RWPE2 (cell line): ENCODE measurements around the gene P2RX6.

Experiments used
- ATAC-seq: fragments of 200-7000 bp; cut with Tn5 transposase; 3 replicates; pipeline ENCODE4 v1.9.1; 2021; ENCODE audit warnings: low read depth
- DNase-seq: peaks from one replicate; pipeline ENCODE4 v3.0.0-alpha.2; 2020; ENCODE audit warnings: low spot score
- H3K27ac ChIP-seq: fragments of 450-650 bp; 2 replicates; pipeline ENCODE4 v1.5.1; 2017; ENCODE audit warnings: mild to moderate bottlenecking; ENCODE audit not compliant: poor library complexity, severe bottlenecking
- H3K27me3 ChIP-seq: fragments of 250-450 bp; sonication (Bioruptor Pico); 2 replicates; pipeline ENCODE4 v1.5.1; 2021; ENCODE audit warnings: mild to moderate bottlenecking, moderate library complexity; ENCODE audit not compliant: insufficient read depth, poor library complexity, severe bottlenecking
- H3K36me3 ChIP-seq: fragments of 250-450 bp; sonication (Bioruptor Pico); 2 replicates; pipeline ENCODE4 v1.5.1; 2020; ENCODE audit warnings: low read depth, mild to moderate bottlenecking, moderate library complexity
- H3K4me1 ChIP-seq: fragments of 250-450 bp; sonication (Bioruptor Pico); 2 replicates; pipeline ENCODE4 v1.5.1; 2021; ENCODE audit warnings: mild to moderate bottlenecking, moderate library complexity; ENCODE audit not compliant: insufficient read depth, poor library complexity, severe bottlenecking
- H3K4me3 ChIP-seq: fragments of 250-450 bp; sonication (Bioruptor Pico); 2 replicates; pipeline ENCODE4 v1.5.1; 2021; ENCODE audit warnings: mild to moderate bottlenecking, moderate library complexity; ENCODE audit not compliant: severe bottlenecking
- H3K9me3 ChIP-seq: fragments of 250-450 bp; sonication (Bioruptor Pico); 2 replicates; pipeline ENCODE4 v1.5.1; 2021; ENCODE audit warnings: mild to moderate bottlenecking, moderate library complexity; ENCODE audit not compliant: severe bottlenecking
- CTCF ChIP-seq: fragments of 450-650 bp; IDR thresholded peaks from one replicate; pipeline ENCODE4 v1.5.1; 2017; ENCODE audit warnings: mild to moderate bottlenecking, moderate library complexity; ENCODE audit not compliant: poor library complexity, severe bottlenecking

The P2RX6 gene

DNA sequence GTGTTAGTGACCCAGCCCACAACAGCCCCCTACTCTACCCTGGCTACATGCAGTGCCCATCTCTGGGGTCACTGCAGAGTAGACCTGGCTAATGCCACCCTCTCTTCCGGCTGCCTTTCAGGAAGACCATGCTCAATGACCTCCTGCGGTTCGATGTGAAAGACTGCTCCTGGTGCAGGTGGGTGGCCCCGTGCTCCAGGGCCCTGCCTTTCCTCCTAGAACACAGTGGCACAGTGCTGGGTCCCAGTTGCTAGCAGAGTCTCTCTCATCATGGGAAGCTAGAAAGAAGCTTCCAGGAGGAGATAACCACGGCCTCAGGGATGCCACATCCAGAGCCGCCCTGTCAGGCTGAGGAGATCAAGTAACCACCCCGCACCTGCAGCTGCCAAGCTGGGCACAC is 29.2 kb upstream of the P2RX6 start:
- no peak overlapping the region for H3K4me3 ChIP-seq
- no peak overlapping the region for H3K27ac ChIP-seq
- no peaks in the 10 kb centered on the region for H3K9me3 ChIP-seq
- H3K4me1 ChIP-seq: no peaks in the 10 kb centered on the region
- H3K27me3 ChIP-seq: no peaks in the 10 kb centered on the region
- no peak for ATAC-seq
- DNase-seq: no peak
- no peak for TF ChIP-seq CTCF
- peaks cover 42% of the 10 kb centered on the region for H3K36me3 ChIP-seq

- ATAC-seq (no peak), DNase-seq (no peak)
- no peak overlapping the region for H3K27ac ChIP-seq
- peaks cover 42% of the 10 kb centered on the region for H3K36me3 ChIP-seq
- H3K4me1 ChIP-seq: no peaks in the 10 kb centered on the region
- no peaks in the 10 kb centered on the region for H3K9me3 ChIP-seq
- TF ChIP-seq CTCF: no peak
- H3K27me3 ChIP-seq: no peaks in the 10 kb centered on the region
- H3K4me3 ChIP-seq: no peak overlapping the region
Measured at GRCh38 chr22:20986365-20986764, 28.6 kb upstream of the P2RX6 start.

GRCh38 chr22:20987375-20987774 is 27.6 kb upstream of the P2RX6 start:
- Histone ChIP-seq H3K9me3 (no peaks in the 10 kb centered on the region), H3K27me3 (no peaks in the 10 kb centered on the region), H3K36me3 (peaks cover 49% of the 10 kb centered on the region), H3K27ac (no peak overlapping the region), H3K4me1 (no peaks in the 10 kb centered on the region), H3K4me3 (no peak overlapping the region)
- no peak for TF ChIP-seq CTCF
- DNase-seq (no peak), ATAC-seq (no peak)

GRCh38 chr22:20988573-20989322 is 26.2 kb upstream of the P2RX6 start:
- H3K36me3 ChIP-seq: peaks cover 48% of the 10 kb centered on the region
- DNase-seq (no peak), ATAC-seq (no peak)
- H3K9me3 ChIP-seq: no peaks in the 10 kb centered on the region
- H3K27ac ChIP-seq: no peak overlapping the region
- no peaks in the 10 kb centered on the region for H3K4me1 ChIP-seq
- no peak overlapping the region for H3K4me3 ChIP-seq
- no peaks in the 10 kb centered on the region for H3K27me3 ChIP-seq
- TF ChIP-seq CTCF: no peak
